22Rv1 (cell line): ENCODE results near the gene SASH1.

Experiments
- CTCF ChIP-seq: fragments of 450-650 bp; IDR thresholded peaks from 2 replicates; pipeline ENCODE4 v1.5.1; 2017; ENCODE audit warnings: mild to moderate bottlenecking
- ZFX ChIP-seq: fragments of 450-650 bp; IDR thresholded peaks from 2 replicates; pipeline ENCODE4 v1.6.1; 2017; ENCODE audit warnings: antibody characterized with exemption, borderline replicate concordance

DNA sequence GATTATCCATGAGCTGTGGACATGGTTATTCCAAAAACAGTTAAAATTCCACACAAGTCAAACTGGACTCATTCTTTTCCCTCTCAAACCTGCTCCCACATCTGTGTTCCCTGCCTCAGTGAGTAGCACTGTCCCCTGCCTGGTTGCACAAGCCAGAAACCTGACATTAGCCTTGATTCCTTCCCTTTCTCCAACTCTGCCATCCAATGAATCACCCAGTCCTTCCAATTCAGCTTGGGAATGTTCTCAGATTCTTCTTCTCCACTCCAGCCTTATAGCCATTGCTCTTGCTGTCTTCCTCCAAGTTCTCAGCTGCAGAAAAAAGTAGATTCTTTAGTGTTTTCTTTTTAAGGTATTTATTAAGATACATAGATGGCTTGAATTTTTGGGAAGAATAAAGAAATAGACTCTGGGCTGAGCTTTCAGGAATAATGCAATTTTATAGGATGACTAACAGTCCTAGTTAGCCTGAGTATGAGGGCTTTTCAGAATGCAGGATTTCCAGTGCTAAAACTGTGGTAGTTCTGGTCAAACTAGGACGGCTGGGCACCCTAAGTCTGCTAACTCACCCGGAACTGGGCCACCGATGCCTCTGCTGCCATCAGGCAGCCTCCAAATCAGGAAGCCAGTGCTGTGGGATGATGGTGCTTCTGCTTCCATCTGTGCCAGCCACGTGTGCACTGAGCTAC, 18.2 kb upstream of the SASH1 start:
- TF ChIP-seq CTCF: no peak
- no peak for TF ChIP-seq ZFX
